WTC11 (cell line): Measurements from ENCODE around the gene RCC2. TPM values are rescaled to one million over a fixed set of nuclear protein-coding genes. Genes with fewer than 3 reads are reported as not detected.

Experiments
- ATAC-seq: fragments of 200-7000 bp; cut with Tn5 transposase; 2 replicates; pipeline ENCODE4 v1.10.0; 2021; ENCODE audit warnings: mild to moderate bottlenecking, moderate library complexity
- CTCF ChIA-PET: fragments of 300-600 bp; sonication (Branson Sonifier 250); formaldehyde crosslinking; loops from one replicate; lab custom pipeline; 2021; ENCODE audit warnings: antibody characterized with exemption; lab: Charles Lee
- POLR2A ChIA-PET: fragments of 350-600 bp; sonication (Branson Sonifier 250); formaldehyde crosslinking; loops from one replicate; lab custom pipeline; 2021; ENCODE audit warnings: antibody characterized with exemption; lab: Charles Lee
- DNase-seq: peaks from one replicate; pipeline ENCODE4 v3.0.0; 2021; ENCODE audit warnings: low spot score
- H3K27ac Mint-ChIP-seq: 2 replicates; pipeline ENCODE4 v1.8.0; 2021; ENCODE audit warnings: mixed read lengths
- H3K27me3 Mint-ChIP-seq: 2 replicates; pipeline ENCODE4 v1.8.0; 2021; ENCODE audit warnings: low read depth, mild to moderate bottlenecking, moderate library complexity, mixed read lengths
- H3K36me3 Mint-ChIP-seq: 2 replicates; pipeline ENCODE4 v1.8.0; 2021; ENCODE audit warnings: mixed read lengths
- H3K4me1 Mint-ChIP-seq: 2 replicates; pipeline ENCODE4 v1.8.0; 2022; ENCODE audit warnings: mixed read lengths
- H3K4me3 Mint-ChIP-seq: 2 replicates; pipeline ENCODE4 v1.8.0; 2021; ENCODE audit warnings: mild to moderate bottlenecking, moderate library complexity, mixed read lengths
- H3K9me3 Mint-ChIP-seq: 2 replicates; pipeline ENCODE4 v1.8.0; 2021; ENCODE audit warnings: mixed read lengths
- CBFB ChIP-seq: sonication (generic); formaldehyde crosslinking; IDR thresholded peaks from 2 replicates; pipeline ENCODE4 v1.8.1; 2022; ENCODE audit warnings: mild to moderate bottlenecking, low read depth, missing genetic modification reagents
- CREB1 ChIP-seq: sonication (generic); formaldehyde crosslinking; IDR thresholded peaks from 2 replicates; pipeline ENCODE4 v1.8.0; 2023; ENCODE audit warnings: mild to moderate bottlenecking, missing genetic modification reagents
- FOXK1 ChIP-seq: sonication (generic); formaldehyde crosslinking; IDR thresholded peaks from 2 replicates; pipeline ENCODE4 v1.8.0; 2022; ENCODE audit warnings: mild to moderate bottlenecking, moderate library complexity, missing genetic modification reagents
- GRHL2 ChIP-seq: fragments of 250-450 bp; sonication (Bioruptor Pico); IDR thresholded peaks from 2 replicates; pipeline ENCODE4 v1.8.0; 2022; ENCODE audit warnings: mild to moderate bottlenecking, moderate library complexity; ENCODE audit not compliant: insufficient replicate concordance, severe bottlenecking
- IRF2 ChIP-seq: sonication (generic); formaldehyde crosslinking; IDR thresholded peaks from 2 replicates; pipeline ENCODE4 v1.8.0; 2022; ENCODE audit warnings: low read depth, missing genetic modification reagents, borderline replicate concordance
- KAT7 ChIP-seq: sonication (generic); formaldehyde crosslinking; IDR thresholded peaks from 2 replicates; pipeline ENCODE4 v1.8.1; 2023; ENCODE audit warnings: missing genetic modification reagents, mild to moderate bottlenecking, borderline replicate concordance
- MXD4 ChIP-seq: fragments of 250-450 bp; sonication (Bioruptor Pico); IDR thresholded peaks from 2 replicates; pipeline ENCODE4 v1.8.0; 2021; ENCODE audit warnings: mild to moderate bottlenecking, moderate library complexity, borderline replicate concordance
- RELA ChIP-seq: sonication (generic); formaldehyde crosslinking; IDR thresholded peaks from 2 replicates; pipeline ENCODE4 v1.8.1; 2022; ENCODE audit warnings: missing genetic modification reagents, mild to moderate bottlenecking, borderline replicate concordance
- RORB ChIP-seq: fragments of 250-450 bp; sonication (Bioruptor Pico); IDR thresholded peaks from 2 replicates; pipeline ENCODE4 v1.9.0; 2021; ENCODE audit warnings: mild to moderate bottlenecking
- SMAD3 ChIP-seq: sonication (generic); formaldehyde crosslinking; IDR thresholded peaks from 2 replicates; pipeline ENCODE4 v1.8.0; 2022; ENCODE audit warnings: missing genetic modification reagents, mild to moderate bottlenecking, borderline replicate concordance
- TEAD1 ChIP-seq: sonication (generic); formaldehyde crosslinking; IDR thresholded peaks from 2 replicates; pipeline ENCODE4 v1.8.0; 2022; ENCODE audit warnings: mild to moderate bottlenecking, missing genetic modification reagents
- ZNF416 ChIP-seq: fragments of 250-450 bp; sonication (Bioruptor Pico); IDR thresholded peaks from 2 replicates; pipeline ENCODE4 v1.9.0; 2021; ENCODE audit warnings: mild to moderate bottlenecking, inconsistent platforms
- ZNF671 ChIP-seq: fragments of 250-450 bp; sonication (Bioruptor Pico); IDR thresholded peaks from 2 replicates; pipeline ENCODE4 v1.8.0; 2021; ENCODE audit warnings: mild to moderate bottlenecking
- total RNA-seq: library from RNA; stranded (reverse); gene quantifications from 3 replicates; pipeline ENCODE4 v1.2.3, GENCODE V29; 2021
- TF ChIP-seq, protein P1 (sequence below): fragments of 250-450 bp; sonication (Bioruptor Pico); IDR thresholded peaks from 2 replicates; pipeline ENCODE4 v1.9.0; 2021; ENCODE audit warnings: mild to moderate bottlenecking
- TF ChIP-seq, protein P2 (sequence below): sonication (generic); formaldehyde crosslinking; IDR thresholded peaks from 2 replicates; pipeline ENCODE4 v1.8.0; 2022; ENCODE audit warnings: mild to moderate bottlenecking, missing genetic modification reagents
- TF ChIP-seq, protein P3 (sequence below): fragments of 250-450 bp; sonication (Bioruptor Pico); IDR thresholded peaks from 2 replicates; pipeline ENCODE4 v1.9.0; 2021; ENCODE audit warnings: mild to moderate bottlenecking, borderline replicate concordance
- TF ChIP-seq, protein P4 (sequence below): sonication (generic); formaldehyde crosslinking; IDR thresholded peaks from 2 replicates; pipeline ENCODE4 v1.8.0; 2022; ENCODE audit warnings: mild to moderate bottlenecking, missing genetic modification reagents
- TF ChIP-seq, protein P5 (sequence below): fragments of 250-450 bp; sonication (Bioruptor Pico); IDR thresholded peaks from 2 replicates; pipeline ENCODE4 v2.1.2; 2022; ENCODE audit warnings: mild to moderate bottlenecking, moderate library complexity
- TF ChIP-seq, protein P6 (sequence below): fragments of 250-450 bp; sonication (Bioruptor Pico); conservative IDR thresholded peaks from 2 replicates; pipeline ENCODE4 v1.9.0; 2021; ENCODE audit warnings: mild to moderate bottlenecking
- TF ChIP-seq, protein P7 (sequence below): sonication (generic); formaldehyde crosslinking; IDR thresholded peaks from 2 replicates; pipeline ENCODE4 v1.8.1; 2022; ENCODE audit warnings: low read depth, missing genetic modification reagents, borderline replicate concordance

RCC2 gene
- total RNA-seq, 1 experiment from 2014 or later, result 377 TPM

DNA sequence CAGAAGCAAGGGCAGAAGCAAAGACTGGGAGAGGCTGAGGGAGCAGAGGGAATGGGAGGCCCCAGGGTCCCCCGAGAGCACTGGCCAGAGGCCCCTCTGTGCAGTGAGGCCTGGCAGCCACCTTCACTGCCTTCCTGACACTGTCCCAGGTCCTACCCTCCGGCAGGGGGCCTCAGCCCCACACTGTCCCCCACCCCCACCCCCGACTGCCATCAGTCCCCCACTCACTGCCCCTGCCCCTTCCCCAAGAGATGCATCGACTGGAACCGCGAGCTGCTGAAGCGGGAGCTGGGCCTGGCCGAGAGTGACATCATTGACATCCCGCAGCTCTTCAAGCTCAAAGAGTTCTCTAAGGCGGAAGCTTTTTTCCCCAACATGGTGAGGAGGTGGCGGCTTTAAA lies 80.4 kb downstream of the RCC2 start (continued):
- TF ChIP-seq, protein P1, sequence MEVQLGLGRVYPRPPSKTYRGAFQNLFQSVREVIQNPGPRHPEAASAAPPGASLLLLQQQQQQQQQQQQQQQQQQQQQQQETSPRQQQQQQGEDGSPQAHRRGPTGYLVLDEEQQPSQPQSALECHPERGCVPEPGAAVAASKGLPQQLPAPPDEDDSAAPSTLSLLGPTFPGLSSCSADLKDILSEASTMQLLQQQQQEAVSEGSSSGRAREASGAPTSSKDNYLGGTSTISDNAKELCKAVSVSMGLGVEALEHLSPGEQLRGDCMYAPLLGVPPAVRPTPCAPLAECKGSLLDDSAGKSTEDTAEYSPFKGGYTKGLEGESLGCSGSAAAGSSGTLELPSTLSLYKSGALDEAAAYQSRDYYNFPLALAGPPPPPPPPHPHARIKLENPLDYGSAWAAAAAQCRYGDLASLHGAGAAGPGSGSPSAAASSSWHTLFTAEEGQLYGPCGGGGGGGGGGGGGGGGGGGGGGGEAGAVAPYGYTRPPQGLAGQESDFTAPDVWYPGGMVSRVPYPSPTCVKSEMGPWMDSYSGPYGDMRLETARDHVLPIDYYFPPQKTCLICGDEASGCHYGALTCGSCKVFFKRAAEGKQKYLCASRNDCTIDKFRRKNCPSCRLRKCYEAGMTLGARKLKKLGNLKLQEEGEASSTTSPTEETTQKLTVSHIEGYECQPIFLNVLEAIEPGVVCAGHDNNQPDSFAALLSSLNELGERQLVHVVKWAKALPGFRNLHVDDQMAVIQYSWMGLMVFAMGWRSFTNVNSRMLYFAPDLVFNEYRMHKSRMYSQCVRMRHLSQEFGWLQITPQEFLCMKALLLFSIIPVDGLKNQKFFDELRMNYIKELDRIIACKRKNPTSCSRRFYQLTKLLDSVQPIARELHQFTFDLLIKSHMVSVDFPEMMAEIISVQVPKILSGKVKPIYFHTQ (CRISPR knock-in tag), result no peak
- TF ChIP-seq KAT7 (no peak), TEAD1 (CRISPR knock-in tag) (no peak), SMAD3 (CRISPR knock-in tag) (no peak), GRHL2 (CRISPR knock-in tag) (no peak), MXD4 (CRISPR knock-in tag) (no peak)
- TF ChIP-seq, protein P2, sequence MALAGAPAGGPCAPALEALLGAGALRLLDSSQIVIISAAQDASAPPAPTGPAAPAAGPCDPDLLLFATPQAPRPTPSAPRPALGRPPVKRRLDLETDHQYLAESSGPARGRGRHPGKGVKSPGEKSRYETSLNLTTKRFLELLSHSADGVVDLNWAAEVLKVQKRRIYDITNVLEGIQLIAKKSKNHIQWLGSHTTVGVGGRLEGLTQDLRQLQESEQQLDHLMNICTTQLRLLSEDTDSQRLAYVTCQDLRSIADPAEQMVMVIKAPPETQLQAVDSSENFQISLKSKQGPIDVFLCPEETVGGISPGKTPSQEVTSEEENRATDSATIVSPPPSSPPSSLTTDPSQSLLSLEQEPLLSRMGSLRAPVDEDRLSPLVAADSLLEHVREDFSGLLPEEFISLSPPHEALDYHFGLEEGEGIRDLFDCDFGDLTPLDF (CRISPR knock-in tag), result no peak
- TF ChIP-seq, protein P3, sequence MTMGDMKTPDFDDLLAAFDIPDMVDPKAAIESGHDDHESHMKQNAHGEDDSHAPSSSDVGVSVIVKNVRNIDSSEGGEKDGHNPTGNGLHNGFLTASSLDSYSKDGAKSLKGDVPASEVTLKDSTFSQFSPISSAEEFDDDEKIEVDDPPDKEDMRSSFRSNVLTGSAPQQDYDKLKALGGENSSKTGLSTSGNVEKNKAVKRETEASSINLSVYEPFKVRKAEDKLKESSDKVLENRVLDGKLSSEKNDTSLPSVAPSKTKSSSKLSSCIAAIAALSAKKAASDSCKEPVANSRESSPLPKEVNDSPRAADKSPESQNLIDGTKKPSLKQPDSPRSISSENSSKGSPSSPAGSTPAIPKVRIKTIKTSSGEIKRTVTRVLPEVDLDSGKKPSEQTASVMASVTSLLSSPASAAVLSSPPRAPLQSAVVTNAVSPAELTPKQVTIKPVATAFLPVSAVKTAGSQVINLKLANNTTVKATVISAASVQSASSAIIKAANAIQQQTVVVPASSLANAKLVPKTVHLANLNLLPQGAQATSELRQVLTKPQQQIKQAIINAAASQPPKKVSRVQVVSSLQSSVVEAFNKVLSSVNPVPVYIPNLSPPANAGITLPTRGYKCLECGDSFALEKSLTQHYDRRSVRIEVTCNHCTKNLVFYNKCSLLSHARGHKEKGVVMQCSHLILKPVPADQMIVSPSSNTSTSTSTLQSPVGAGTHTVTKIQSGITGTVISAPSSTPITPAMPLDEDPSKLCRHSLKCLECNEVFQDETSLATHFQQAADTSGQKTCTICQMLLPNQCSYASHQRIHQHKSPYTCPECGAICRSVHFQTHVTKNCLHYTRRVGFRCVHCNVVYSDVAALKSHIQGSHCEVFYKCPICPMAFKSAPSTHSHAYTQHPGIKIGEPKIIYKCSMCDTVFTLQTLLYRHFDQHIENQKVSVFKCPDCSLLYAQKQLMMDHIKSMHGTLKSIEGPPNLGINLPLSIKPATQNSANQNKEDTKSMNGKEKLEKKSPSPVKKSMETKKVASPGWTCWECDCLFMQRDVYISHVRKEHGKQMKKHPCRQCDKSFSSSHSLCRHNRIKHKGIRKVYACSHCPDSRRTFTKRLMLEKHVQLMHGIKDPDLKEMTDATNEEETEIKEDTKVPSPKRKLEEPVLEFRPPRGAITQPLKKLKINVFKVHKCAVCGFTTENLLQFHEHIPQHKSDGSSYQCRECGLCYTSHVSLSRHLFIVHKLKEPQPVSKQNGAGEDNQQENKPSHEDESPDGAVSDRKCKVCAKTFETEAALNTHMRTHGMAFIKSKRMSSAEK (CRISPR knock-in tag), result no peak
- TF ChIP-seq, protein P4, sequence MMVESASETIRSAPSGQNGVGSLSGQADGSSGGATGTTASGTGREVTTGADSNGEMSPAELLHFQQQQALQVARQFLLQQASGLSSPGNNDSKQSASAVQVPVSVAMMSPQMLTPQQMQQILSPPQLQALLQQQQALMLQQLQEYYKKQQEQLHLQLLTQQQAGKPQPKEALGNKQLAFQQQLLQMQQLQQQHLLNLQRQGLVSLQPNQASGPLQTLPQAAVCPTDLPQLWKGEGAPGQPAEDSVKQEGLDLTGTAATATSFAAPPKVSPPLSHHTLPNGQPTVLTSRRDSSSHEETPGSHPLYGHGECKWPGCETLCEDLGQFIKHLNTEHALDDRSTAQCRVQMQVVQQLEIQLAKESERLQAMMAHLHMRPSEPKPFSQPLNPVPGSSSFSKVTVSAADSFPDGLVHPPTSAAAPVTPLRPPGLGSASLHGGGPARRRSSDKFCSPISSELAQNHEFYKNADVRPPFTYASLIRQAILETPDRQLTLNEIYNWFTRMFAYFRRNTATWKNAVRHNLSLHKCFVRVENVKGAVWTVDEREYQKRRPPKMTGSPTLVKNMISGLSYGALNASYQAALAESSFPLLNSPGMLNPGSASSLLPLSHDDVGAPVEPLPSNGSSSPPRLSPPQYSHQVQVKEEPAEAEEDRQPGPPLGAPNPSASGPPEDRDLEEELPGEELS (CRISPR knock-in tag), result no peak

DNA sequence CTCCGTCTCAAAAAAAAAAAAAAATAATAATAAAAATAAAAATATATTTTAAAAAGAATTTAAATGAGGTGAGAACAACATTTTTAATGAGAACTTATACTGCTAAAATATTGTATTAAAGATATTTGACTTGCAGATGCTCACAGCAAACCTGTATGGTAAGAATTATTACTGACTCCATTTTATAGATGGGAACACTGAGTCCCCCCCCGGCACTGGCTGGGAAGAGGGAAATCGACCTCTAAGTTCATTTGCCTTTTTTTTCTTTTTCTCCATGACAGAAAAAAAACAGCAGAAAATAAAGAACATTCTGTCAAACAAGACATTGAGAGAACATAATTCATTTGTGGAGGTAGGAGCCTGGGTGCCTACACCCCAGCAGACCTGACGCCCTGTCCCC lies 80.9 kb downstream of the RCC2 start:
- ChIA-PET CTCF (interaction anchor here (0.6 to 1.0 kb wide), 5 partner anchors 11 to 233 kb away, joined by 3 to 6 read pairs (median 3); no protein-coding TSS in a partner anchor), POLR2A (no interaction called here)
- no peak overlapping the region for H3K4me3 Mint-ChIP-seq
- no peak overlapping the region for H3K27ac Mint-ChIP-seq
- DNase-seq (no peak), ATAC-seq (no peak)
- H3K4me1 Mint-ChIP-seq, result peaks cover 13% of the 10 kb centered on the region; the same call in 1 of the 2 replicates
- no peaks in the 10 kb centered on the region for H3K36me3 Mint-ChIP-seq
- no peaks in the 10 kb centered on the region for H3K27me3 Mint-ChIP-seq
- no peaks in the 10 kb centered on the region for H3K9me3 Mint-ChIP-seq
- TF ChIP-seq CBFB (CRISPR knock-in tag), result no peak
- TF ChIP-seq, protein P5, sequence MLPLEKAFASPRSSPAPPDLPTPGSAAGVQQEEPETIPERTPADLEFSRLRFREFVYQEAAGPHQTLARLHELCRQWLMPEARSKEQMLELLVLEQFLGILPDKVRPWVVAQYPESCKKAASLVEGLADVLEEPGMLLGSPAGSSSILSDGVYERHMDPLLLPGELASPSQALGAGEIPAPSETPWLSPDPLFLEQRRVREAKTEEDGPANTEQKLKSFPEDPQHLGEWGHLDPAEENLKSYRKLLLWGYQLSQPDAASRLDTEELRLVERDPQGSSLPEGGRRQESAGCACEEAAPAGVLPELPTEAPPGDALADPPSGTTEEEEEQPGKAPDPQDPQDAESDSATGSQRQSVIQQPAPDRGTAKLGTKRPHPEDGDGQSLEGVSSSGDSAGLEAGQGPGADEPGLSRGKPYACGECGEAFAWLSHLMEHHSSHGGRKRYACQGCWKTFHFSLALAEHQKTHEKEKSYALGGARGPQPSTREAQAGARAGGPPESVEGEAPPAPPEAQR, result no peak
- TF ChIP-seq ZNF671 (CRISPR knock-in tag), result no peak
- TF ChIP-seq CREB1, result no peak
- TF ChIP-seq RELA (CRISPR knock-in tag), result no peak
- no peak for TF ChIP-seq RORB
- TF ChIP-seq, protein P6, sequence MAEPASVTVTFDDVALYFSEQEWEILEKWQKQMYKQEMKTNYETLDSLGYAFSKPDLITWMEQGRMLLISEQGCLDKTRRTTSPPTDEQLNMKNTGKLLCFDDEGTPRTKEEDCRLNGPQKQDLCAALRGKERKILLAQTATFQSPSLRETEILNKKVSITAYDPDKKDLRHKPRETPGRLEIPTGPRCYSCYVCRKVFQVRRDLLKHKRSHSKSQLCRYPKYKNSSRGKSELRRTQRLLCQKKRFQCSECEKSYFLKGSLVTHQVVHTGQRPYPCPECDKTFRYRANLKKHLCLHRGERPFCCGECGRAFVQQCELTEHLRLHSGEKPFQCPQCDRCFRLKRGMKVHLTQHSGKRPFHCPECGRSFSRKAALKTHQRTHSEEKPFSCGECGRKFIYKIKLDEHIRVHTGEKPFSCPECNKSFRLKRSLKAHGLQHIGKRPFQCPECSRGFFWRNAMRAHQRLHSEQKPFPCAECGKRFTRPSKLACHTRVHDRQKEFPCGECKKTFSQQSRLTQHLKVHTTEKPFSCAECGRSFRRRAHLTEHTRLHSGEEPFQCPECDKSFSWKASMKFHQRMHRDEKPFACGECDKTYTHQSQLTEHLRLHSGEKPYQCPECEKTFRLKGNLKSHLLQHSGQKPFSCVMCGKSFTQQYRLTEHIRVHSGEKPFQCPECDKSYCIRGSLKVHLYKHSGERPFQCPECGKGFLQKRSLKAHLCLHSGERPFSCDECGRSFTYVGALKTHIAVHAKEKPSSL (CRISPR knock-in tag), result no peak
- TF ChIP-seq ZNF416, result no peak
- TF ChIP-seq IRF2 (CRISPR knock-in tag), result no peak
- TF ChIP-seq, protein P7, sequence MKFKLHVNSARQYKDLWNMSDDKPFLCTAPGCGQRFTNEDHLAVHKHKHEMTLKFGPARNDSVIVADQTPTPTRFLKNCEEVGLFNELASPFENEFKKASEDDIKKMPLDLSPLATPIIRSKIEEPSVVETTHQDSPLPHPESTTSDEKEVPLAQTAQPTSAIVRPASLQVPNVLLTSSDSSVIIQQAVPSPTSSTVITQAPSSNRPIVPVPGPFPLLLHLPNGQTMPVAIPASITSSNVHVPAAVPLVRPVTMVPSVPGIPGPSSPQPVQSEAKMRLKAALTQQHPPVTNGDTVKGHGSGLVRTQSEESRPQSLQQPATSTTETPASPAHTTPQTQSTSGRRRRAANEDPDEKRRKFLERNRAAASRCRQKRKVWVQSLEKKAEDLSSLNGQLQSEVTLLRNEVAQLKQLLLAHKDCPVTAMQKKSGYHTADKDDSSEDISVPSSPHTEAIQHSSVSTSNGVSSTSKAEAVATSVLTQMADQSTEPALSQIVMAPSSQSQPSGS (CRISPR knock-in tag), result no peak
- TF ChIP-seq FOXK1 (CRISPR knock-in tag), result no peak
